Stimulated activated CD4-positive, alpha-beta T cell treated with anti-CD3 and anti-CD28 coated beads, Interleukin-1b, Interleukin-23, amount 100 ng/mL, for 24 hours (primary cell): Measurements from ENCODE around the gene POLL.
"Not testable (repeated sequence)": the region's sequence is repeated elsewhere in the genome, so short reads cannot be mapped to it uniquely, and the experiment has no call there.

Experiments
- DNase-seq, 4 experiments: peaks; one replicate each; pipeline ENCODE4 v3.0.0-alpha.2; 2020; ENCODE audit warnings: low read depth in 4 of 4, low spot score in 1 of 4

POLL gene

DNA sequence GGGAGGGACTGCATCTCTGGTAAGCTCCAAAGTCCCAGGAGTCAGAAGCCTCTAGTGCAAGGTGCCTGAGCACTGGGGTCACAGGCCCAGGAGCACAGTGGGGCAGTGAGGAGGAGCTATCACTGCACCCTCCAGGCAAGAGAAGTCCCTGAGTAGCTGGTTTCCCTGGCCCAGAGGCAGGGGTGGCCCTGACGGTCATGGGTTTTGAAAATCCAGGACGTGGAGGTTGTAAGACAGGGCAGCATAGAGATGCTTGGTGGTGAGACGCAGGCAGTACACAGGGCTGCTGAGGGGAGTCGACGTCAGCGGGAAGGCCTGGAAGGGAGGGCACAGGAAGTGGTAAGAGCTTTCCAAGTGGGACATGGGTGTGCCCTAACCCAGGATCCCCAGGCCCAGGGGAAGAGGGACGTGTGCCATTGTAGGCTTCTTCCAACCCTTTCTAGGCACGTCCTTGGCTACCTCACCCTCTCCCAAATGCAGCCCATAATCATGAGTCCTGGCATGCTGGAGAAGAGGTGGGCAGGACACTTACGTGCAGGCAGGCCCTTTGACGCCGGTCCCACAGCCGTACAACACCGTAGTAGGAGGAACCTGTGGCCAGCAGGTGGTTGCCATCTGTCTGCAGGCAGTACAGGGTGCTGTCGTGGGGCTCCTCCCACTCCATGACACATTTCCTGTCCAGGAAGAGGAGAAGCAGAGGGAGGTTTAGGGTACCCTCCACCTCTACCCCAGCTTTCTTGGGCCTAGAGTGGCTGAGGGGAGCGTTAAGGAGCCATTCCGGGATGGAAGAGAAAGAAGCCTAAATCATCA lies 23.2 kb upstream of the POLL start:
- no peak for DNase-seq

DNA sequence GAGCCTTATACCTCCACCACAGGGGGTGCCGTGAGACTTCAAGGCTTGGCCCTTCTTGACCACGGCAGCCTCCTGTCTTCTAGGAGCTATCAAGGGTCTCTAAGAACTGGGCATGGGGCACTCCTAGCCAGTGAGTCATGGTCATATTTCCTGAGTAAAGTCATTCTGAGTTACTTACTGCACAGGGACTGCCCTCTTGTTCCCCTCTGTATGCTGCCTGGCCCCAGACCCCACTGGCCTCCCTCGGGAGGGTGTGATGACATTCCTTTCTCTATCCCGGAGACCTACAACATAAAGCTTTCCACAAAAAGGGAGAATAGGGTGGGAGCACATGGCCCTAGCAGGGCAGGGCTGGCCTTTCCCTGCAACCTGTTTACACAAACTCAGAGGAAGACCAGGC lies 21.4 kb upstream of the POLL start:
- DNase-seq, result no peak

DNA sequence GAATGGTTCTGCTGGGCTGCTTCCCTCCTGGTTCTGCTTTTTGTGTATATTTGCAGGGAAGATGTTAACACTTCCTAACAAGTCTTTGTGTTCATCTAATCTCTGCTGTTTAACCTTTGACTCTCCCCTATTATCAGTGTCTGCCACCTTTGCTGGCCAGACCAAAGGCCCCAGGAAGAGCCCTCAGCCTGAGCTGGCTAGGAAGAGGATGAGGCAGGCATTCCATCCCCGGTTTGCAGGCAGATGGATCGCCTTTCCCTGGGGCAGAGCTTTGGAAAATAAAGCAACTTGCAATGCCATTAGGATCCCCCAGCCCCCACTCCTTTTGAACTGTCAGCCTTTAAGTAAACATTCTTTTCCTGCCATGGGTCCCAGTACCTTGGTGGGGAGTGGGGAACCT lies 19.1 kb upstream of the POLL start:
- no peak for DNase-seq

DNA sequence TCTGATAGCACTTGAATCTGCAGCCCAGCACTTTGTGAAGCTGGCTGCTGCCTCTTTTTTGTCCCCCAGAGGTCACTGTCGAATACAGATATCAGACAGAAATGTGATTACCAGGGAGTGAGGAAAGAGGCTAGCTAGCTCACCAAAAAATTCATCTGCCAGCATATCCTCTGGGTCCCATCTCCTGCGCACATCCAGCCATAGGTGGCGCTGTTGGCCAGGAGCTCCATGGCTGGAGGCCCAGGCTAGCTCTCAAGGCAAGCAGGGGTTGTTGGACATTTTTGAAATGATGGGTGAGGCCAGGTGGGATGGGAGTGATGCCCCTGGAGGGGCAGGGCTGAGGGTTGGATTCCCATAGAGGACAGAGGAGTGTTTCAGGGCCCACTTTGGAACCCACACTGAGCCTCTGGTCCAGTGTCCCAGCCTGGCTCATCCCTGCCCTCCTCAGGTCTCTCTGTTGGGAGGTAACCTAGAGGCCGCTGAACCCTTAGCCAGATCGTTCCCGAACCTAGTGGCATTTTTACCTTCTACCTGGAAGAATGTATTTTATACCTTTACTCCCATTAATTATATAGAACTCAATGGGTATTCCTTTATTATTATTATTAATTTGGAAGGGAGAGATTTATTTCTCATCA lies 14.8 kb upstream of the POLL start:
- peak; percentile 17 to 64 (median 54) for DNase-seq

DNA sequence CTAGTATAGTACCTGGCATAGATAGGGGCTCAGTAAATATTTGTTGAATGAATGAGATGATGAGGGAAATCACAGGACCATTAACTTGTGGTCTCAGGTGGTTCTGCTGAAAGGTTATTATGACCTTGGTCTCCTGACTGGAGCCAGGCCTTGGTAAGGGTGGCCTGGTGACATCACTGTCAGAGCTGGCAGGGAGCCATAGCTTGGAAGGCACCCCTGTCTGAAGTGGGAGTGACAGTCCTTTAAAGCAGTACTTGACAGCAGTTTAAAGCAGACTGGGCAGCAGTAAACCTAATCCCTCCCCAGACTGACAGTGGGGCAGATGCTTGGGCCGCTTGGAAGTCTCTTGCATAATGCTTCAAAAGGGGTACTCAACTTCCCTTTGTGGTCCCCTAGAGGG lies 13.5 kb upstream of the POLL start:
- DNase-seq, result no peak

DNA sequence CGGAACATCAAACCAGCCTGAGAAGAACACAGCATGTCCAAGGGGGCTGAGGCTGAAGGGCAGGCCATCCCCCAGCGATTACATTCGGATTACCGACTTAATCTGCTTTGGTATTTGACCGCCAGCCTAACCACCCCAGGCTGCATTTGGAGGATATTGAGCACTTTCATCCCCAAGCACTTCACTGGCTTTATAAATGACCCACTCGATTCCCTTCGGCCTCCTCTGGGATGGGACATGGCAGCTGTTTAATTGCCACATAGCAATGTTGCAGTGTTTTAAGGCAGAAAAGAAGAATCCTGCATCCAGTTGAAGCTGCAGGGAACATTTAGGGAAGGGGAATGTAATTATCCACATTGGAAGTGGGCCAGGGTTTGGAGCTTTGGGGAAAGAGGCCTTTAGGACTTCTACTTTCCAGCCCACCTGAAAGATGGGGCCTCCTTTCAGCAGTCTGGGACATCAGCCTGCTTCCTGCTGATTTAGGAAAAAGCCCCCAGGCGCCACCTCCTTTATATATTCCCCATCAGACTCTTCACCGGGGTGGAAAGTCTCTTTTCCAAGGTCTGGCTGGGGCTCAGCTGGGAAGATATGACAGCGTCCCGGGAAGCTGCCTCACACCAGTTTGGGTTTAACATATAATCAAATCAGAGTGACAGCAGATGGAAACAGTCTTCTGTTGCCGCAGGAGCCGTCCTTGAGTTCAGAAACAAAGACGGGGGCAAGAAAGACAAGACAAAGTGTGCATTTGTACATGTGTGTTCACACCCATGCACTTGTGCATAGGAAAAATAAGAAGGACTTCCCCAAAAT lies 9.2 kb upstream of the POLL start:
- no peak for DNase-seq

DNA sequence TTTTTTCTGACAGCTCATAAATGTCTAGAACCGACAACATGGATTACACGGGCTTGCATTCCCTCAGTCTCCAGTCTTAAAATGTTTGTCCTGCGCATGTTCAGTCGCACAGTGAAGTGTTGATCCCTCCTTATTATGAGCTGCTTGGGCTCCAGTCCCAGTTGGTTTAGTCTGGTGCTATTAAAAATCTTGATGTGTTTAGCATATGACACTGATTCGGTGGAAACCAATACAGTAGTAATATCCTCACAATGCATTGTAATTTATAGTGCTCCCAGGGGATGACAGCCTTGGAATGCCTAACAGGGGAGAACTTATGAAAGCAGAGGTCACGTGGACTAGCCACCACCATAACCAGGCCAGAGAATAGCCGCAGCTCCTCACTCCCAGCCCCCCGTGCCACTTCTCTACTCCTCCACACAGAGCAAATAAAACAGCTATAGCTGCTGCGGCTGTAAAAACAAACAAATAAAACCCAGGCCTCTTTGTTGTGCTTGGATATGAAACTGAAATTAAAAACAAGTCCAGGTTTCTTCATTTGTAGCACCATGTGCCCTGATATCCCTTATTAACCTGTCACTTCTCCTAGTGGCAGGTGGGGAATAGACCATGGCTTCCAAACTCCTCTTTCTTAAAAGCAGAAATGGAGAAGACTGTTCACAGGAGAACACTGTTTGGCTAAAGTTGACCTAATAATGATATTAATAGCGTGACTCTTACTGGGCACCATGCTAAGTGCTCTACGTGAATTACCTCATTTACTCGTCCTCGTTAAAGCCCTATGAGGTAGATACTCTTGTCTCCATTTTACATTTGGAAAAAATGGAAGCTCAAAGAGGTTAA lies 7.8 kb upstream of the POLL start:
- no peak for DNase-seq

DNA sequence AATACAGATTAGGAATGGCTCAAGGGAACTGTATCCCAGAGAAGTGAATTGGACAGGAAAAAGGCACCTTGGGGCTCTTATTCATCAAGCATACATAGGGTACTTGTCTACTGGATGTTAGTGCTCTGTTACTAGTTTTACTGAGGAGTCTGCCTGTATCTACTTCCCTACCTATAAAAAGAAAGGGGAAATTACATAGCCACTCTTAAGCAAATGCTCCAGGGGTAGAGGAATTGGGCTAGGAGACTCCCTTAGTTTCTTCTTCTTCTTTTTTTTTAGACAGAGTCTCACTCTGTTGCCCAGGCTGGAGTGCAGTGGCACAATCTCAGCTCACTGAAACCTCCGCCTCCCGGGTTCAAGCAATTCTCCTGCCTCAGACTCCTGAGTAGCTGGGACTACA lies 5.3 kb upstream of the POLL start:
- DNase-seq, result not testable (repeated sequence)

DNA sequence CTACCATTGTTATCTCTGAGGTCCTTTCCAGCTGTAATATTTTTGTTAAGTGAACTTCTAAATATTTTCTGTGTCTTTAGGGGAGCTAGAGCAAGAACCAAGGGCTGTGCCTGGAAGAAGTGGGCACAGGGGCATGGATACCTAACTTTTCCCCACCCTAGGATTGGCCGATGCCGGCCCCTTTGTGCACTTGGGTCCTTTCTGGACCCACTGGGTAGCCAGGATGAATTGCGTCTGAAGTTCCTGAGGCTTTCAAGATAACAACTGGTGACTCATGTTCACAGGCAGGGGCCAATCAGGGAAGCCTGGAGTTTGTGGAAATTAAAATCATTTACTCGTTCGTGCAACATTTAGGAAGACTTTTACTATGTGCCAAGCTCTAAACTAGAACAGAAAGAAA lies 822 bp upstream of the POLL start:
- DNase-seq, result no peak

DNA sequence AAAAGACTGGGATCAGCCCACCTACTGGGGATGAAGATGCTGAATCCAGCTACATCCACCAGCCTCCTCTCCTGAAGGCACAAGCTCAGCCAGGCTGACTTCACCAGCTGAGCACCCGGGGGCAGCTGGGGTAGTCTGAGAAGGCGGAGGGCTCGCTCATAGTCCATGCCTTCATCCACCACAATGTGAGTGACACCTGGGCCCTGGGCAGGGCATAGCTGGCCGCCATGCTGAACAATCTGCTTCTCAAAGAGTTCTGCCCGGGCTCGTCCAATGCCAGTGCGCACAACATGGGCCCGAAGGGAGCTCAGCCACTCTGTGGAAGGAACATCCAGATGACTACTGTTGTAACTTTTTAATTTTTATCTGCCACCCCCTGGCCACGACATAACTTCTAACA lies 2.2 kb downstream of the POLL start:
- DNase-seq, result no peak

DNA sequence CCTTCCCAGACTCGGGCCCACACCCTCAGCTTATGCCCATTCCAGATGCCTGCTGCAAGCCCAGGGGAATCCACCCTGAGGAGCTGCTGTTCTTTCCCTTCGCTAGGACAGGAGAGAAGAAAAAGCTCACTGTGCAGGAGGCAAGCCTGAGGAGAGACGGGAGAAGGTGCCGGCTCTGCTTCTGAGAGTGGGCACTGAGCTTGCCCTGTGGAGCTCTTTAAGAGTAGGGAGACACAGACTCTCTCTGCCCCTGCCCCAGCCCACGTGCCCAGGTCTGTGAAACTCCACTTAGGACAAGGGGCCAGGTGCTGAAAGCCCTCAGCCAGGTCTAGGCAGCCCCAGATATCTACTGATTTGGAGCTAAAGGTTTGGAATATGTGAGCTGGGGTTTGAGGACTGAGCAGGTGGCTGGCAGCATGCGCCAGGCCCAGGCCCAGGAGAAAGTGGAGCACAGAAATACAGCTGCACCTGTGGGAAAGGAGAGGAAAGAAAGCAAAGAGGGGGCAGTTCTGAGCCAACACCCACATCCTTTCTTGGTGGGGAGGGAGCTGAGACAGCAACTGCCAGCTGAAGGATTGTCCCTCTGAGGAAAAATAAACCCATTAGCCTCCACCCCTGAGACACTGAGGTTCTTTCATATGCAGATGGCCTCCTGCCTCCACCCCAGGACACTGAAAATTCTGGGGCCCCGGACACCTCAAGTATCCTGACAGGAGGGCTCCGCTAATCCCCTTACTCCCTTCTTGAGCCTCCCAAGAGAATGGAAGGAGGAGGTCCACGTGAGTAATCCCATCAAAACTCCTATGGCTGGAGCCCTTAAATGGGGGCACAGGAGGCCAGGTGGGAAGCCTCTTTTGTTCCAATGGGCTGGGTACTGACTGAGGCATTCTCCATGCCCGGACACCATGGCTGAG lies 7.3 kb downstream of the POLL start:
- no peak for DNase-seq

DNA sequence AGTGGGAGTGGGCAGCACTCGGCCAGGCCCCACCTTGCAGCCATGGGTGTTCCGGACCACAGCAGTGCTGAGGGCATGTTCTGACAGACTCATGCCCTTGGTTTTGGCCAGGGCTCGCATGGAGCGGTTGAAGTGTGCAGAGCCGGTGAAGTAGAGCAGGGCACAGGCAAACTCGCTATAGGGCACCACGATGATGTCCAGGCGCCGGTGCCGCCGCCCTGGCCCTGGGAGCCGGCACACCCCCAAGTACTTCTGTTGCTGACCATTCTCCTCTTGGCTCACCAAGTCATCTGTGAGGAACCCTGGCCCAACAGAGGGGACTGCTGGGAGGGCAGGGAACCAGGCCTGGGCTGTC lies 8.6 kb downstream of the POLL start:
- DNase-seq, result no peak

DNA sequence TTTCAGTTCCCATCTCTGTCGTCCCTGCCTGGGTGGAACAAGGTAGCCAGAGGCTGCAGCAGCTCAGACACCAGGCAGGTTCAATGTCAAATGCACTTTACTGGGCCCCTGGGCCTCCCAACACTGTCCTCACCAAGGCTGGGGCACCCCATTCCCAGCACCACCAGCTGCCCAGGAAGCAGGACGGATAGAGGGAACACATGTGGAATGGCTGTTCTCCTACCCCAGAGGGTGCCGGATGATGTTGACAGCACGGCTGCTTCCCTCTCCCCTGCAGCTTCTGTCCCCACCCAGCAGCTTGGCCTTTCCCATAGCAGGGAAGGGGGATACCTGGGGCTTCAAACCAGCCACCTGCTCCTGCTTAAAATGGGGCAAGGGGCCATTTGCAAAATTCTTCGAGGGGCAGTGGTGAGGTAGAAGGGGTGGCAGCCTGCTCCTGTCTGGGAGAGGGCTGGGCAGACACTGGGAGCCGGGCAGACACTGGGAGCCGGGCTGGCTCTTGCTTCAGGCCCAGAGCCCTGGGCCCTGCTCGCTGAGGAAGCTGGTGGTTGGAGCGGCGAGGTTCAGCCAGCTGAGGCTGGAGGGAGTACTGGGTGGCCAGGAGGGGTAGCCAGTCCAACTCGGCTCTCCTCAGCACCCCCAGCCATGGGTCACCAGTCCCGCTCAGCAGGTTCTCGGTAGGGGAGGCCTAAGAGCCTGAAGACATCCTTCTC lies 9.1 kb downstream of the POLL start:
- no peak for DNase-seq

DNA sequence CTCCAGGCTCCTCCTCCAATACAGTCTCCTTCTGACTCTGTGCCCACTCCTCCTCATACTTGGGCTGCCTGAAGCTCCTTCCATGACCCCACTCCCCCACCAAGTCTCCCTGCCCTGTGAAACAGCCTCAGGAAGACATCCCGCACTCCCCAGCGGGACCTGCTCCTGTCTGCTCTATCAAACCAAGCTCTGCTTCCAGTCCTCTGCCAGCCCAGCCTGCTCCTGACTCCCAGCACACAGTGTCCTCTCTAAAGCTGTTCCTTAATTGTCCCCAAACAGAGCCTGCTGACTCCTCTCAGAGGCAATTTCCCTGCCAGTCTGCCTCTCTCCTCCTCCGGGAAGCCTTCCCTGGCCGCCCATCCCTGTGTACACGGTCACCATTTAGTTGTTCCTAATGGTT lies 9.9 kb downstream of the POLL start:
- no peak for DNase-seq

DNA sequence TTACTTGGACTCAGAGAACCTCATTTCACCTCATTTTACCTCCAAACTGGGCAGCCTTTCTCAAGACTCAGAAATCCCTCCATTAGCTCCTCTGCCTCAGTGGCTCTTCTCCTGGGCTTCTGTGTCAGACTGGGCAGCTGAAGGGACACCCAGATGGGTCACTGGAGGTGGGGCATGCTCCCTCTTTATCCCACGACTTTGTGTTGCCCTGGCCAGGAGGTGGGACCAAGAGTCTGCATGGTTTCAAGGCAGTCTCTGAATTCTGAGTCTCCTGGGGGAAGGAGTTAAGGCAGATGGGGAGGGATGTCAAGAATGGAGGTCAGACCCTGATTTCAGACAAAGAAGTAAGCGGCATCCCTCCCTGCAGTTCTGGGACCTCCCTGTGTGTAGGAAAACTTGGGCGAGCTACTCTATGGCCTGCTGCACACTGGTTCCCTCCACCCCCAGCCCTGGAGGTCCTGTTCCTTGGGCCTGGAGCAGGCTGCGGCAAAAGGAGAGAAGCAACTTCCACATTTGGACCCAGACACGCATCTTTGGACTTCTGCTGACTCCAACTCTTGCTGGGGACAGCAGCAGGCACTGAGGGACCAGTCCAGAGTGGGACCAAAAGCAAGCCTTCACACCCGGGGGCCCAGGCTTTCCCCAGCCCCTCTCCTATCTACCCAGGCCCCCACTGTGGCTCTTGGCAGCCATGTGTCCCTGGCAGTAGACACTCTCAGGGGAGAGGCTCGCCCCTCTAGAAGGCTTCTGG lies 10.8 kb downstream of the POLL start:
- DNase-seq, result no peak

DNA sequence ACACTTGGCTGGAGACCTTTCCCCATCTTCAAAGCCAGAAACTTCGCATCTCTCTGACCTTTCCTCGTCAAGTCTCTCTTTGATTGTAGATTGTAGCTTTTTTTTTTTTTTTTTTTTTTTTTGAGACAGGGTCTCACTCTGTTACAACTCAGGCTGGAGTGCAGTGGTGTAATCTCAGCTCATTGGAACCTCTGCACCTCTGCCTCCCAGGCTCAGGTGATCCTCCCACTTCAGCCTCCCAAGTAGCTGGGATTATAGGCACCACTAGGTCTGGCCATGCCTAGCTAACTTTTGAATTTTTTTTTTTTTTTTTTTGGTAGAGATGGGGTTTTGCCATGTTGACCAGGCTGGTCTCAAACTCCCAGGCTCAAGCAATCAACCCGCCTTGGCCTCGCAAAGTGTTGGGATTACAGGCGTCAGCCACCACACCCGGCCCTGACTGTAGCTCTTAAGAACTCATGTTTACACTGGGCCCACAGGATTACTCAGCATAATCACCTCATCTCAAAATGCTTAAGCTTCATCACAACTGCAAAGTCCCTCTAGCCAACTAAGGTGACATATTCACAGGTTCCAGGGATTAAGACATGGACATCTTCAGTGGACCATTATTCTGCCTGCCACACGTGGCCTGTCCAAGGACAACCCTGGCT lies 11.7 kb downstream of the POLL start:
- no peak for DNase-seq

DNA sequence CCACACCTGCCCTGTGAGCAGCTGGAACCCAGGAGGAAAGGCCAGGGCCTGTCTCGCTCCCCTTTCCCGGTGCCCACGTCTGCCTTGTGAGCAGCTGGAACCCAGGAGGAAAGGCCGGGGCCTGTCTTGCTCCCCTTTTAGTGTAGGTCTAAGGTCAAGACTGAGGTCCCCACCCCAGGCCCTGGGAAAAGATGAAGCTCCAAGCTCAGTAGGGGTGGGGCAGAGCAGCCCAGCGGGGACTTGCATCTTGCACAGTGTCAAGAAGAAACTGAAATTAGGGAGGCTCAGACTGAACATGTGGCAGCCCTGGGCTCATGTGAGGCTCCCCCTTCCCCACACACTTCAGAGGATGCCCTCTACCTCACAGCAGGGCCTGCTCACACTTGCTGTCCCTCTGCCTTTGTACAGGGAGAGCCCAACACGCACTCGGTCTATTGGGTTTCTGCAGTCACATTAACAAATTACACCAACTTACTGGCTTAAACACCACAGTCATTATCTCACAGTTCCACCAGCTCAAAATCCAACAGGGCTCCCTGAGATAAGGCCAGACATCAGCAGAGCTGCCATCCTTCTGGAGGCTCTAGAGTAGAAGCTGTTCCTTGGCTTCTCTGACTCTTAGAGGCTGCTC lies 12.4 kb downstream of the POLL start:
- DNase-seq, result no peak

DNA sequence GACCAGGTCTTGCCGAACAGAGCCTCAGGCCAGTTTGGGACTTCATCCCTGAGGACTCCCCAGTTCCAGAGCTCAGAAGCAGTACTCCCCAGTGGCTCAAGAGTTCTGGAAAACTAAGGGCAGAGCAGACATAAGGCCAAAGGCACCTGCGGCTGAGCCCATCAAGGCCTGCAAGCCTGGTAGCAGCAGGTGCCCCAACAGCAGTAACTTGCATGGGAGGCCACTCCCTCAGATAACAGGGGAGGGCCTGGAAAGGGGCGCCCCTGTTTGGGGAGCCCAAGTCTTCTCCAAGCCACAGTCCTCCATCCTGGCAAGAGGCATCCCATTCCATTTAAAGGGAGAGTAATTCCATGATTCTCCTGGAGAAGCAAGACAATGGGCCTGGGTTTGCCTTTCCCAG lies 13.0 kb downstream of the POLL start:
- DNase-seq, result no peak
